GM18861 (cell line): ENCODE data around the gene GALR2.
A peak's percentile ranks its signal among the peaks of the same experiment; 100 is the strongest.

Experiments used
- ATAC-seq: cut with Tn5 transposase; IDR thresholded peaks from one replicate; pipeline ENCODE4 v1.9.1; 2021; ENCODE audit not compliant: unreplicated experiment

The GALR2 gene

GRCh38 chr17:76092526-76093413 lies 18.2 kb downstream of the GALR2 start:
- no peak for ATAC-seq

GRCh38 chr17:76094046-76094445 lies 19.5 kb downstream of the GALR2 start:
- ATAC-seq, result no peak

- ATAC-seq, result no peak
These were observed 21.4 kb downstream of the GALR2 start for GRCh38 chr17:76095943-76096342.

GRCh38 chr17:76097716-76098295 lies 23.2 kb downstream of the GALR2 start:
- ATAC-seq, result no peak

GRCh38 chr17:76102944-76103273 lies 28.3 kb downstream of the GALR2 start:
- no peak for ATAC-seq

GRCh38 chr17:76103274-76104139 lies 28.9 kb downstream of the GALR2 start, which contains the start of gene EXOC7:
TSS of gene EXOC7 (minus strand) at chr17:76103787. CDS start at chr17:76103692, 95 bp downstream.
- peak; percentile 80 for ATAC-seq

- no peak for ATAC-seq
These were observed 29.7 kb downstream of the GALR2 start for GRCh38 chr17:76104140-76104895.

GRCh38 chr17:76104896-76105231 lies 30.3 kb downstream of the GALR2 start:
- ATAC-seq, result no peak

- ATAC-seq, result no peak
These were observed 32.1 kb downstream of the GALR2 start for GRCh38 chr17:76106703-76107102.

- no peak for ATAC-seq
These were observed 32.9 kb downstream of the GALR2 start for GRCh38 chr17:76107509-76107908.

GRCh38 chr17:76111956-76112355 lies 37.4 kb downstream of the GALR2 start:
- ATAC-seq, result no peak

- no peak for ATAC-seq
These were observed 40.7 kb downstream of the GALR2 start for GRCh38 chr17:76115138-76115754.

- no peak for ATAC-seq
These were observed 45.1 kb downstream of the GALR2 start for GRCh38 chr17:76119409-76120371.

GRCh38 chr17:76120658-76121008 lies 46.1 kb downstream of the GALR2 start:
- no peak for ATAC-seq

GRCh38 chr17:76121932-76122430 lies 47.4 kb downstream of the GALR2 start:
- no peak for ATAC-seq

GRCh38 chr17:76122431-76123190 lies 48.0 kb downstream of the GALR2 start:
- no peak for ATAC-seq

GRCh38 chr17:76123191-76123499 lies 48.6 kb downstream of the GALR2 start:
- ATAC-seq, result no peak

GRCh38 chr17:76123749-76124581 lies 49.4 kb downstream of the GALR2 start:
- ATAC-seq, result no peak
